PC-9 (cell line): ENCODE results near the gene ZNF423. TPM values are rescaled to one million over a fixed set of nuclear protein-coding genes. Genes with fewer than 3 reads are reported as not detected.

Experiments used
- BruUV-seq: library from RNA; stranded (reverse); fragments of 400-500 nt; replicated peaks from 2 replicates; lab custom pipeline; 2021; lab: Mats Ljungman, UMichigan
- CTCF ChIA-PET: fragments of 300-600 bp; sonication (Branson Sonifier 250); formaldehyde crosslinking; loops from one replicate; lab custom pipeline; 2022; ENCODE audit warnings: antibody characterized with exemption; lab: Charles Lee
- POLR2A ChIA-PET: fragments of 300-600 bp; sonication (Branson Sonifier 250); formaldehyde crosslinking; loops from one replicate; lab custom pipeline; 2022; ENCODE audit warnings: antibody characterized with exemption; ENCODE audit not compliant: unreplicated experiment; lab: Charles Lee
- DNase-seq, 2 experiments: peaks; one replicate each; pipeline versions ENCODE4 v3.0.0 to v3.0.0-alpha.2; 2015 to 2022; ENCODE audit warnings: mixed read lengths in 1 of 2
- H2AFZ ChIP-seq: fragments of 200-600 bp; sonication (generic); 2 replicates; pipeline ENCODE4 v1.8.1; 2017; ENCODE audit warnings: antibody characterized with exemption
- H3F3A ChIP-seq: fragments of 200-600 bp; sonication (generic); 2 replicates; pipeline ENCODE4 v1.8.1; 2017; ENCODE audit warnings: antibody characterized with exemption, mild to moderate bottlenecking, low read depth; ENCODE audit not compliant: insufficient read depth
- H3K27ac ChIP-seq: fragments of 200-600 bp; sonication (generic); 2 replicates; pipeline ENCODE4 v1.6.1; 2016; ENCODE audit warnings: mixed run types
- H3K27me3 ChIP-seq: fragments of 200-600 bp; sonication (generic); 2 replicates; pipeline ENCODE4 v1.6.1; 2016; ENCODE audit warnings: low read depth, mixed run types; ENCODE audit not compliant: insufficient read depth
- H3K36me3 ChIP-seq: fragments of 200-600 bp; sonication (generic); 2 replicates; pipeline ENCODE4 v1.6.1; 2016; ENCODE audit warnings: low read depth, mixed run types
- H3K4me1 ChIP-seq: fragments of 200-600 bp; sonication (generic); replicated peaks from 2 replicates; pipeline ENCODE4 v1.6.1; 2016; ENCODE audit warnings: mixed run types; ENCODE audit not compliant: insufficient read depth
- H3K4me2 ChIP-seq: fragments of 200-600 bp; sonication (generic); 2 replicates; pipeline ENCODE4 v1.6.1; 2017; ENCODE audit warnings: mixed run types
- H3K4me3 ChIP-seq: fragments of 200-600 bp; sonication (generic); 2 replicates; pipeline ENCODE4 v1.6.1; 2016; ENCODE audit warnings: mixed run types
- H3K79me2 ChIP-seq: fragments of 200-600 bp; sonication (generic); 2 replicates; pipeline ENCODE4 v1.6.1; 2017; ENCODE audit warnings: low read depth, mixed run types
- H3K9me2 ChIP-seq: fragments of 200-600 bp; sonication (generic); 2 replicates; pipeline ENCODE4 v1.8.1; 2017; ENCODE audit warnings: mild to moderate bottlenecking; ENCODE audit not compliant: insufficient read depth
- H3K9me3 ChIP-seq: fragments of 200-600 bp; sonication (generic); 2 replicates; pipeline ENCODE4 v1.8.1; 2016; ENCODE audit warnings: low read depth; ENCODE audit not compliant: insufficient read depth
- H4K20me1 ChIP-seq: fragments of 200-600 bp; sonication (generic); 2 replicates; pipeline ENCODE4 v1.8.1; 2017; ENCODE audit not compliant: insufficient read depth
- CTCF ChIP-seq: fragments of 200-600 bp; sonication (generic); conservative IDR thresholded peaks from 2 replicates; pipeline ENCODE4 v1.6.1; 2017; ENCODE audit warnings: mixed run types, antibody characterized with exemption, mild to moderate bottlenecking, moderate library complexity
- EZH2 ChIP-seq: fragments of 200-600 bp; sonication (generic); IDR thresholded peaks from 2 replicates; pipeline ENCODE4 v1.8.0; 2017; ENCODE audit warnings: antibody characterized with exemption, low read depth
- intact Hi-C: fragments of 100-400 bp; cut with micrococcal nuclease; formaldehyde crosslinking; loops from one replicate; pipeline ENCODE4 v1.10.0; 2022; ENCODE audit not compliant: unreplicated experiment
- total RNA-seq: library from RNA; stranded (reverse); gene quantifications from 2 replicates; pipeline ENCODE4 v1.2.3, GENCODE V29; 2021

ZNF423 gene
- total RNA-seq, 1 experiment from 2014 or later, result not detected

GRCh38 chr16:49688036-49688697 lies 167.7 kb downstream of the ZNF423 start:
- POLR2A ChIA-PET, result no interaction called here
- peaks cover 98% of the 10 kb centered on the region for H3K27me3 ChIP-seq

GRCh38 chr16:49687476-49688002 lies 168.4 kb downstream of the ZNF423 start:
- no peak for DNase-seq
- ChIA-PET CTCF (no interaction called here), POLR2A (no interaction called here)
- H3K27me3 ChIP-seq, result peaks cover 97% of the 10 kb centered on the region
- H3K79me2 ChIP-seq, result no peaks in the 10 kb centered on the region
- H3K4me1 ChIP-seq, result no peaks in the 10 kb centered on the region
- H3K9me2 ChIP-seq, result no peaks in the 10 kb centered on the region
- no peak for TF ChIP-seq CTCF
- TF ChIP-seq EZH2, result no peak
- no peaks in the 10 kb centered on the region for H3K9me3 ChIP-seq
- H2AFZ ChIP-seq, result no peak overlapping the region
- no peaks in the 10 kb centered on the region for H3F3A ChIP-seq
- no peaks in the 10 kb centered on the region for H3K36me3 ChIP-seq
- BruUV-seq, result no TSS peak
- intact Hi-C loops, result no loop called here
- no peak overlapping the region for H3K4me3 ChIP-seq
- no peak overlapping the region for H3K27ac ChIP-seq
- no peak overlapping the region for H3K4me2 ChIP-seq
- no peaks in the 10 kb centered on the region for H4K20me1 ChIP-seq

More at GRCh38 chr16:49688036-49688697, 167.7 kb downstream of the ZNF423 start:
- Histone ChIP-seq H3K79me2 (no peaks in the 10 kb centered on the region), H4K20me1 (no peaks in the 10 kb centered on the region), H3K36me3 (no peaks in the 10 kb centered on the region), H3K4me3 (no peak overlapping the region), H3K4me2 (no peak overlapping the region), H3K4me1 (no peaks in the 10 kb centered on the region), H3K9me2 (no peaks in the 10 kb centered on the region), H3K9me3 (no peaks in the 10 kb centered on the region), H3K27ac (no peak overlapping the region), H3F3A (no peaks in the 10 kb centered on the region), H2AFZ (no peak overlapping the region)
- no peak for DNase-seq
- CTCF ChIA-PET, result no interaction called here
- TF ChIP-seq EZH2 (no peak), CTCF (no peak)
- intact Hi-C loops, result no loop called here
- BruUV-seq, result no TSS peak

GRCh38 chr16:49684696-49685095 lies 171.2 kb downstream of the ZNF423 start:
- no TSS peak for BruUV-seq
- TF ChIP-seq EZH2, result no peak
- Histone ChIP-seq H3K4me2 (no peak overlapping the region), H3K79me2 (no peaks in the 10 kb centered on the region), H3K36me3 (no peaks in the 10 kb centered on the region), H3K27me3 (peaks cover 97% of the 10 kb centered on the region), H3K27ac (no peak overlapping the region), H3K4me1 (no peaks in the 10 kb centered on the region), H3F3A (no peaks in the 10 kb centered on the region), H2AFZ (no peak overlapping the region), H3K9me2 (no peaks in the 10 kb centered on the region), H4K20me1 (no peaks in the 10 kb centered on the region), H3K9me3 (no peaks in the 10 kb centered on the region), H3K4me3 (no peak overlapping the region)
- no peak for DNase-seq
- CTCF ChIA-PET, result no interaction called here
- intact Hi-C loops, result no loop called here
- POLR2A ChIA-PET, result no interaction called here
